Brain microvascular endothelial cell (primary cell): ENCODE results near the gene RTCB.
A peak's percentile ranks its signal among the peaks of the same experiment; 100 is the strongest.

Experiments used
- DNase-seq: peaks from one replicate; pipeline ENCODE4 v3.0.0-alpha.2; 2020
- H3K27ac ChIP-seq: fragments of 250-450 bp; sonication (Bioruptor Pico); 2 replicates; pipeline ENCODE4 v1.5.1; 2020; ENCODE audit warnings: mild to moderate bottlenecking, moderate library complexity
- H3K27me3 ChIP-seq: fragments of 250-450 bp; sonication (Bioruptor Pico); replicated peaks from 2 replicates; pipeline ENCODE4 v1.5.1; 2020; ENCODE audit warnings: mild to moderate bottlenecking
- H3K36me3 ChIP-seq: fragments of 250-450 bp; sonication (Bioruptor Pico); replicated peaks from 2 replicates; pipeline ENCODE4 v1.5.1; 2020; ENCODE audit warnings: mild to moderate bottlenecking
- H3K4me3 ChIP-seq: 2 replicates; pipeline ENCODE4 v1.5.1; 2011; ENCODE audit warnings: low read depth, mild to moderate bottlenecking, control low read depth, low read length, moderate library complexity
- in situ Hi-C: cut with HindIII; loops from 2 replicates; pipeline ENCODE4 v1.10.0; 2017; ENCODE audit warnings: low sequenced_read_pairs, low pct_ligation_motif_present
- TF ChIP-seq, protein P1 (sequence below): IDR thresholded peaks from 2 replicates; pipeline ENCODE4 v1.5.1; 2011; ENCODE audit warnings: low read depth, mild to moderate bottlenecking, moderate library complexity, low read length, control low read depth, inconsistent platforms; ENCODE audit errors: missing control alignments

The RTCB gene

DNA sequence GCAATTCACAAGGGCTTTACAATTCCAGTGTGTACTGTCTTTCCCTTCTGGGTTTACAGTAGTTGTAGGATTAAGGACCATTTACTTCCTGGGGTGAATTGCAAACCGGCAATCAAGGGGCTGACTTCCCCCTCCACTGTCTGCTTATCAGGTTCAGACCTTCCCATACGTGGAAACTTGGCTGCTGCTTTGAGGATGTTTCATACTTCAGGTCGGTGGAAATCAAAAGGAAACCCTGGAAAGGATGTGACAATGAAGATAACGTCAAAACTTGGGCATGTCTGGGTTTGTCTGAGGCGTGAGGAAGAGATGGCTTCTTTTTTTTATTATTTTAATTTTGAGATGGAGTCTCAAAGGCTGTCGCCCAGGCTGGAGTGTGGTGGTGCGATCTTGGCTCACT lies 2.1 kb upstream of the RTCB start:
- Histone ChIP-seq H3K27ac (no peak overlapping the region), H3K27me3 (no peaks in the 10 kb centered on the region), H3K4me3 (no peak overlapping the region), H3K36me3 (no peaks in the 10 kb centered on the region)
- in situ Hi-C loops, result no loop called here
- no peak for DNase-seq
- TF ChIP-seq, protein P1, sequence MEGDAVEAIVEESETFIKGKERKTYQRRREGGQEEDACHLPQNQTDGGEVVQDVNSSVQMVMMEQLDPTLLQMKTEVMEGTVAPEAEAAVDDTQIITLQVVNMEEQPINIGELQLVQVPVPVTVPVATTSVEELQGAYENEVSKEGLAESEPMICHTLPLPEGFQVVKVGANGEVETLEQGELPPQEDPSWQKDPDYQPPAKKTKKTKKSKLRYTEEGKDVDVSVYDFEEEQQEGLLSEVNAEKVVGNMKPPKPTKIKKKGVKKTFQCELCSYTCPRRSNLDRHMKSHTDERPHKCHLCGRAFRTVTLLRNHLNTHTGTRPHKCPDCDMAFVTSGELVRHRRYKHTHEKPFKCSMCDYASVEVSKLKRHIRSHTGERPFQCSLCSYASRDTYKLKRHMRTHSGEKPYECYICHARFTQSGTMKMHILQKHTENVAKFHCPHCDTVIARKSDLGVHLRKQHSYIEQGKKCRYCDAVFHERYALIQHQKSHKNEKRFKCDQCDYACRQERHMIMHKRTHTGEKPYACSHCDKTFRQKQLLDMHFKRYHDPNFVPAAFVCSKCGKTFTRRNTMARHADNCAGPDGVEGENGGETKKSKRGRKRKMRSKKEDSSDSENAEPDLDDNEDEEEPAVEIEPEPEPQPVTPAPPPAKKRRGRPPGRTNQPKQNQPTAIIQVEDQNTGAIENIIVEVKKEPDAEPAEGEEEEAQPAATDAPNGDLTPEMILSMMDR, result no peak

DNA sequence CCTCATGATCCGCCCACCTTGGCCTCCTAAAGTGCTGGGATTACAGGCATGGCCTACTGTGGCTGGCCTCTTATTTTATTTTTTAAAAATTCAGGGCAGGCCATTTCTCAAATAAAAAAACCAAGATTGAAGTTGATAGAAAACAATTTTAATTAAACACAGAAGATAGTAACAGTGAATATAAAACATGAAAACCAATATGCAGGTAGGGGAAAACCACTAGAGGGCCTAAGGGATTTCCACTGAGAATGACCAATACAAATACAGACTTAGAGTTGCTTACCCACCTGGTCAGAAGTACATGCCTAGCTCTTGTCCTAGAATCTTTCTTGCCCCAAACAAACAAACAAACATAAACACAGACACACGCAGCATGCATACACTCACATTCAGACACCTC lies 1.7 kb upstream of the RTCB start:
- TF ChIP-seq, protein P1, result peak; percentile 56
- Histone ChIP-seq H3K27me3 (no peaks in the 10 kb centered on the region), H3K36me3 (no peaks in the 10 kb centered on the region), H3K27ac (no peak overlapping the region), H3K4me3 (no peak overlapping the region)
- in situ Hi-C loops, result no loop called here
- peak; percentile 12 for DNase-seq

DNA sequence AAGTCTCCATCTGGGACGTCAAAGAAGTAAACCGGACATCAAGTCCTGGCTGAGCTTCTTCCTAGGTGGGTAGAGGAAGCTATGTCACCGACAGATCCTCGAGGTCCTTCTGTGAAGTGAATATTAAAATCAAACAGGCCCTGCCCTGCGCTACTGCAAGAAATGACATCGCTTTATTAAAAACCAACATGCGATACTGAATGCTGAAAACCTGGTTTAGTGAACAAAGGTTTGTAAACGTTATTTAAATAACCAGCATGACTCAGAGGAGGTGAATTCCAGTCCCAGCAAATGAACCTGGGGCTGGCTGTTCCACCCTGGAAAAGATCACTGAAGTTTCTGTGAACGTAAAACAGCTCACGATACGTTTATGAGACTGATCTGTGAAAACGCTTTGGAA lies 645 bp downstream of the RTCB start:
- Histone ChIP-seq H3K36me3 (peaks cover 14% of the 10 kb centered on the region), H3K27ac (peak overlapping the region; percentile 60), H3K4me3 (peak overlapping the region; percentile 95), H3K27me3 (no peaks in the 10 kb centered on the region)
- in situ Hi-C loops, result no loop called here
- TF ChIP-seq, protein P1, result no peak
- DNase-seq, result peak; percentile 14

DNA sequence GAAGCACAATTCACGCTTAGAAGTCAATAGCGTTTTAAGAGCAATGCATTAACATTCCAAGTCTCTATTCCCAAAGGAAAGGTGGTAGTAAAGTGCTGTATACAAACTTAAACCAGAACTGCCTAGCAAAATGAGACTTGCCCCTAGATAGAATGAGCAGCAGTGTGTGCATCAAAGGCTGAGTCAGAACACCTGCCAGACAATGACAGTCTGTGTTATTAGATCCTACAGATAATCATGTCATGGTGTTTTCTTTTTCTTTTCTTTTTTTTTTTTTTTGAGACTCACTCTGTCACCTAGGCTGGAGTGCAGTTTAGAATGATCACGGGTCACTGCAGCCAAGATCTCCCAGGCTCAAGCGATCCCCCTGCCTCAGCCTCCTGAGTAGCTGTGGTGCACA lies 1.6 kb downstream of the RTCB start:
- H3K27ac ChIP-seq, result no peak overlapping the region
- TF ChIP-seq, protein P1, result no peak
- H3K27me3 ChIP-seq, result no peaks in the 10 kb centered on the region
- in situ Hi-C loops, result no loop called here
- no peak for DNase-seq
- peaks cover 24% of the 10 kb centered on the region for H3K36me3 ChIP-seq
- peak overlapping the region; percentile 95 for H3K4me3 ChIP-seq

DNA sequence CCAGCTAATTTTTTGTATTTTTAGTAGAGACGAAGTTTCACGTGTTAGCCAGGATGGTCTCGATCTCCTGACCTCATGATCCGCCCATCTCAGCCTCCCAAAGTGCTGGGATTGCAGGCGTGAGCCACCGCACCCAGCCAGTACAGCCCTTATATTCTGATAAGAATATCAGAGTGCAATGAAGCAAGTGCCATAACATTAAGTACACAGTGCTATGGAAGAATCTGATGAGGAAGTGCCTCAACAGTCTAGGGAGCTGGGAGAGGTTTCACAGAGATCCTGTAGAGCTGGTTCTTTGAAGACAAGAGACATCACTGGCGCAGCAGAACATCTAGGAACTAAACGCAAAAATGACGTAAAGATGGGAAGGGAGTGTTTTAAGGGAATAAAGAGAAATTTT lies 2.1 kb downstream of the RTCB start:
- TF ChIP-seq, protein P1, result no peak
- H3K36me3 ChIP-seq, result peaks cover 29% of the 10 kb centered on the region
- DNase-seq, result no peak
- no peaks in the 10 kb centered on the region for H3K27me3 ChIP-seq
- in situ Hi-C loops, result no loop called here
- no peak overlapping the region for H3K4me3 ChIP-seq
- H3K27ac ChIP-seq, result no peak overlapping the region

DNA sequence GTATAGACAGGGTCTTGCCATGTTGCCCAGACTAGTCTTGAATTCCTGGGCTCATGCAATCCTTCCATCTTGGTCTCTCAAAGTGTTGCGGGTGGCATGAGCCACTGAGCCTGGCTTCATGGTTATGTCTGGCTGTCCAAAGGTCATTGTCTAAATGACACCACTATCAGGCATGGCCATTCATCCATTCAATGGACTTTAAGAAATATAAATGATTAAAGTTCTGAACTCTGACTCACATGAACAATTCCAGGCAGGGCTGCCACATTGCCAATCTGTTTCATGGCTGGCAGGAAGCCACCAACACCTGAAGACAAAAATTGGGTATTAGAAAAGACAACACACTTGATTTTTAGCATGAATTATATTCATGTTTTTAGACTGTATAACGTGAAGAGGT lies 4.1 kb downstream of the RTCB start:
- H3K36me3 ChIP-seq, result peaks cover 40% of the 10 kb centered on the region

More for the DNA sequence above, 4.1 kb downstream of the RTCB start:
- TF ChIP-seq, protein P1, result no peak
- in situ Hi-C loops, result no loop called here
- no peak for DNase-seq
- Histone ChIP-seq H3K27me3 (no peaks in the 10 kb centered on the region), H3K4me3 (no peak overlapping the region), H3K27ac (no peak overlapping the region)
